Progenitor cell of endocrine pancreas (in vitro differentiated cells): ENCODE measurements around the gene HYI. TPM values are rescaled to one million over a fixed set of nuclear protein-coding genes. Genes with fewer than 3 reads are reported as not detected.

Experiments
- DNase-seq: peaks from one replicate; pipeline ENCODE4 v3.0.0; 2021; ENCODE audit warnings: low spot score; ENCODE audit not compliant: unreplicated experiment
- H3K27ac Mint-ChIP-seq: 2 replicates; pipeline ENCODE4 v1.8.0; 2021; ENCODE audit warnings: mild to moderate bottlenecking, moderate library complexity, mixed read lengths
- H3K27me3 Mint-ChIP-seq: 2 replicates; pipeline ENCODE4 v1.8.0; 2021; ENCODE audit warnings: mixed read lengths
- H3K36me3 Mint-ChIP-seq: 2 replicates; pipeline ENCODE4 v1.8.0; 2022; ENCODE audit warnings: mixed read lengths; ENCODE audit not compliant: insufficient read depth
- H3K4me1 Mint-ChIP-seq: 2 replicates; pipeline ENCODE4 v1.8.0; 2021; ENCODE audit warnings: low read depth, mixed read lengths
- H3K4me3 Mint-ChIP-seq: 2 replicates; pipeline ENCODE4 v1.8.0; 2021; ENCODE audit warnings: low read depth, mild to moderate bottlenecking, moderate library complexity, mixed read lengths
- H3K9me3 Mint-ChIP-seq: 2 replicates; pipeline ENCODE4 v1.8.0; 2021; ENCODE audit warnings: low read depth, mixed read lengths
- CTCF ChIP-seq: fragments of 200-600 bp; sonication (generic); IDR thresholded peaks from one replicate; pipeline ENCODE4 v1.5.0; 2021; ENCODE audit warnings: antibody characterized with exemption, mild to moderate bottlenecking; ENCODE audit not compliant: unreplicated experiment
- microRNA-seq: library from miRNA; unstranded; fragments of <30 nt; microRNA quantifications from one replicate; pipeline ENCODE4 v1.1.0, GENCODE V29; 2020; ENCODE audit warnings: borderline number of aligned reads; ENCODE audit not compliant: unreplicated experiment
- total RNA-seq: library from RNA; stranded (reverse); gene quantifications from 2 replicates; pipeline ENCODE4 v1.2.1, GENCODE V29; 2021

HYI gene
- total RNA-seq, 1 donor from 2014 or later, result 52.4 TPM

GRCh38 chr1:43405219-43405875 is 48.4 kb downstream of the HYI start:
- DNase-seq, result no peak
- H3K27ac Mint-ChIP-seq, result no peak overlapping the region
- H3K9me3 Mint-ChIP-seq, result no peaks in the 10 kb centered on the region
- H3K36me3 Mint-ChIP-seq, result peaks cover 23% of the 10 kb centered on the region
- H3K4me3 Mint-ChIP-seq, result no peak overlapping the region
- H3K27me3 Mint-ChIP-seq, result no peaks in the 10 kb centered on the region
- peaks cover 3% of the 10 kb centered on the region for H3K4me1 Mint-ChIP-seq
- no peak for TF ChIP-seq CTCF

- Mint-ChIP-seq H3K36me3 (peaks cover 18% of the 10 kb centered on the region), H3K9me3 (no peaks in the 10 kb centered on the region), H3K27me3 (no peaks in the 10 kb centered on the region), H3K4me1 (peaks cover 3% of the 10 kb centered on the region), H3K4me3 (no peak overlapping the region), H3K27ac (no peak overlapping the region)
- DNase-seq, result no peak
- TF ChIP-seq CTCF, result no peak
These were observed 49.4 kb downstream of the HYI start for GRCh38 chr1:43404353-43404752.

GRCh38 chr1:43402089-43402865 is 51.5 kb downstream of the HYI start:
- no peaks in the 10 kb centered on the region for H3K9me3 Mint-ChIP-seq
- H3K4me3 Mint-ChIP-seq, result no peak overlapping the region
- peak overlapping the region; percentile 6 for H3K27ac Mint-ChIP-seq
- DNase-seq, result no peak
- no peak for TF ChIP-seq CTCF
- H3K4me1 Mint-ChIP-seq, result peaks cover 3% of the 10 kb centered on the region
- peaks cover 13% of the 10 kb centered on the region for H3K36me3 Mint-ChIP-seq
- H3K27me3 Mint-ChIP-seq, result no peaks in the 10 kb centered on the region

Small RNAs within 50 kb of the gene (microRNA-seq; reads per million reads assigned to microRNA genes)
- gene MIR6735, result 1.8 reads per million

Other genes with a start within 250 kb of the HYI start
- 38.7 and 41.1 TPM in 2 replicates for gene TMEM125, start 183.9 kb downstream of the HYI start, total RNA-seq
- gene C1orf210, start 168.3 kb downstream of the HYI start, total RNA-seq, result 31.4 and 34.3 TPM in 2 replicates
- 0.53 and 1.2 TPM in 2 replicates for gene TIE1, start 152.9 kb downstream of the HYI start, total RNA-seq
- gene MPL, start 116.1 kb downstream of the HYI start, total RNA-seq, result 0.31 TPM in 1 of 2 replicates, not detected in the other
- gene CDC20, start 95.0 kb downstream of the HYI start, total RNA-seq, result 49.4 and 50.9 TPM in 2 replicates
- 46.0 and 50.8 TPM in 2 replicates for gene ELOVL1, start 85.9 kb downstream of the HYI start, total RNA-seq
- 30.2 and 30.4 TPM in 2 replicates for gene MED8, start 64.1 kb downstream of the HYI start, total RNA-seq
- gene SZT2, start 64.0 kb downstream of the HYI start, total RNA-seq, result 75.4 and 75.7 TPM in 2 replicates
- 482 and 520 TPM in 2 replicates for gene PTPRF, start 77.0 kb upstream of the HYI start, total RNA-seq
- gene KDM4A, start 196.2 kb upstream of the HYI start, total RNA-seq, result 110 TPM in 2 replicates